Tibial artery (tissue), 4 donors: Measurements from ENCODE around the gene CAPN7.

Experiments used
- DNase-seq, 2 donors: peaks; one replicate each; pipeline ENCODE4 v3.0.0-alpha.2; 2019
- H3K27ac ChIP-seq, 2 donors: fragments of 200-600 bp; sonication (generic) in 1 of 2; 1 replicate in 1 of 2; 2 replicates in 1 of 2; pipeline ENCODE4 v1.5.1; 2018 to 2019; ENCODE audit warnings: mild to moderate bottlenecking in 1 of 2
- H3K27me3 ChIP-seq, 2 donors: fragments of 200-600 bp; sonication (generic) in 1 of 2; one replicate each; pipeline versions ENCODE4 v1.5.1 to v1.6.0; 2016 to 2019
- H3K36me3 ChIP-seq, 3 donors: fragments of 200-600 bp; sonication (generic) in 2 of 3; one replicate each; pipeline ENCODE4 v1.5.1; 2016 to 2019; ENCODE audit warnings: mild to moderate bottlenecking in 2 of 3
- H3K4me1 ChIP-seq, 4 donors: fragments of 200-600 bp; sonication (generic) in 2 of 4; 1 replicate in 3 of 4; 2 replicates in 1 of 4; pipeline ENCODE4 v1.5.1; 2016 to 2019
- H3K4me3 ChIP-seq, 2 donors: fragments of 200-600 bp; sonication (generic) in 1 of 2; 1 replicate in 1 of 2; 2 replicates in 1 of 2; pipeline ENCODE4 v1.5.1; 2018 to 2019; ENCODE audit warnings: mild to moderate bottlenecking in 2 of 2
- H3K9me3 ChIP-seq, 3 donors: fragments of 200-600 bp; sonication (generic) in 1 of 3; one replicate each; pipeline ENCODE4 v1.5.1; 2016 to 2019
- intact Hi-C: fragments of 100-400 bp; cut with DNase I; formaldehyde crosslinking; loops from one replicate; pipeline ENCODE4 v1.15.0; 2023; ENCODE audit warnings: low total_unique reads
- TF ChIP-seq, protein P1 (sequence below), 2 experiments: fragments of 200-600 bp in 1 of 2; fragments of 450-650 bp in 1 of 2; IDR thresholded peaks; one replicate each; pipeline ENCODE4 v1.5.1; 2017 to 2019; ENCODE audit warnings: antibody characterized with exemption in 2 of 2, mild to moderate bottlenecking in 1 of 2, moderate library complexity in 1 of 2

Gene CAPN7

GRCh38 chr3:15229262-15229661, 23.2 kb downstream of the CAPN7 start:
- Histone ChIP-seq H3K4me3 (no peak overlapping the region), H3K27me3 (no peaks in the 10 kb centered on the region), H3K4me1 (no peaks in the 10 kb centered on the region), H3K27ac (no peak overlapping the region), H3K9me3 (no peaks in the 10 kb centered on the region), H3K36me3 (peaks cover 67 to 81% (median 79%) of the 10 kb centered on the region in 3 donors)
- DNase-seq, result no peak
- intact Hi-C loops, result no loop called here
- TF ChIP-seq, protein P1, sequence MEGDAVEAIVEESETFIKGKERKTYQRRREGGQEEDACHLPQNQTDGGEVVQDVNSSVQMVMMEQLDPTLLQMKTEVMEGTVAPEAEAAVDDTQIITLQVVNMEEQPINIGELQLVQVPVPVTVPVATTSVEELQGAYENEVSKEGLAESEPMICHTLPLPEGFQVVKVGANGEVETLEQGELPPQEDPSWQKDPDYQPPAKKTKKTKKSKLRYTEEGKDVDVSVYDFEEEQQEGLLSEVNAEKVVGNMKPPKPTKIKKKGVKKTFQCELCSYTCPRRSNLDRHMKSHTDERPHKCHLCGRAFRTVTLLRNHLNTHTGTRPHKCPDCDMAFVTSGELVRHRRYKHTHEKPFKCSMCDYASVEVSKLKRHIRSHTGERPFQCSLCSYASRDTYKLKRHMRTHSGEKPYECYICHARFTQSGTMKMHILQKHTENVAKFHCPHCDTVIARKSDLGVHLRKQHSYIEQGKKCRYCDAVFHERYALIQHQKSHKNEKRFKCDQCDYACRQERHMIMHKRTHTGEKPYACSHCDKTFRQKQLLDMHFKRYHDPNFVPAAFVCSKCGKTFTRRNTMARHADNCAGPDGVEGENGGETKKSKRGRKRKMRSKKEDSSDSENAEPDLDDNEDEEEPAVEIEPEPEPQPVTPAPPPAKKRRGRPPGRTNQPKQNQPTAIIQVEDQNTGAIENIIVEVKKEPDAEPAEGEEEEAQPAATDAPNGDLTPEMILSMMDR (IDR thresholded peaks at IDR 0.05), result no peak

DNA sequence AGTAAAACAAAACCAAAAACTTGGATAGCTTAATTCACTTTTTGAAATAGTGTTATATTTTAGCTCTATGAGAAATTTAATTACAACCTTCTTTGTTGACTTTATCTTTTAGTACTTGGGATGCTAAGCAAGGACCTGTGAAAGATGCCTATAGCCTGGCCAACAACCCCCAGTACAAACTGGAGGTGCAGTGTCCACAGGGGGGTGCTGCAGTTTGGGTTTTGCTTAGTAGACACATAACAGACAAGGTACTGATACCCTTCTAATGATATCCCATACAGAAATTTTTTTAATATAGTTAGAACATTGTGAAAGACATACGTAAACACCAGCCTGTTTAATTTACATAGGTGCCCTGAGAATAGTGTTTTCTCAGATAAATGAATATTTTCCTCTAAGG, 35.3 kb downstream of the CAPN7 start:
- DNase-seq, result peak in 1 of 2 donors; percentile 42
- H3K4me3 ChIP-seq, result no peak overlapping the region
- TF ChIP-seq, protein P1 (IDR thresholded peaks at IDR 0.05), result no peak
- H3K27ac ChIP-seq, result no peak overlapping the region
- intact Hi-C loops, result loop anchor here (10.0 kb wide), 1 partner anchor 323 kb away; no protein-coding TSS in a partner anchor
- peaks cover 73 to 91% (median 89%) of the 10 kb centered on the region in 3 donors for H3K36me3 ChIP-seq
- H3K27me3 ChIP-seq, result no peaks in the 10 kb centered on the region
- H3K4me1 ChIP-seq, result no peaks in the 10 kb centered on the region
- H3K9me3 ChIP-seq, result no peaks in the 10 kb centered on the region

GRCh38 chr3:15243822-15244482, 37.9 kb downstream of the CAPN7 start:
- no peak for DNase-seq
- no peak overlapping the region for H3K27ac ChIP-seq
- intact Hi-C loops, result loop anchor here (10.0 kb wide), 1 partner anchor 321 kb away; no protein-coding TSS in a partner anchor
- H3K27me3 ChIP-seq, result no peaks in the 10 kb centered on the region
- no peak overlapping the region for H3K4me3 ChIP-seq
- TF ChIP-seq, protein P1 (IDR thresholded peaks at IDR 0.05), result no peak
- H3K9me3 ChIP-seq, result no peaks in the 10 kb centered on the region
- H3K4me1 ChIP-seq, result no peaks in the 10 kb centered on the region
- peaks cover 86 to 92% (median 89%) of the 10 kb centered on the region in 3 donors for H3K36me3 ChIP-seq

GRCh38 chr3:15246186-15246585, 40.1 kb downstream of the CAPN7 start:
- TF ChIP-seq, protein P1 (IDR thresholded peaks at IDR 0.05), result no peak
- no peaks in the 10 kb centered on the region for H3K27me3 ChIP-seq
- no peak overlapping the region for H3K27ac ChIP-seq
- no peak overlapping the region for H3K4me3 ChIP-seq
- no peaks in the 10 kb centered on the region for H3K4me1 ChIP-seq
- no peak for DNase-seq
- H3K9me3 ChIP-seq, result no peaks in the 10 kb centered on the region
- H3K36me3 ChIP-seq, result peaks cover 86 to 90% (median 87%) of the 10 kb centered on the region in 3 donors
- intact Hi-C loops, result loop anchor here (10.0 kb wide), 1 partner anchor 319 kb away; no protein-coding TSS in a partner anchor

DNA sequence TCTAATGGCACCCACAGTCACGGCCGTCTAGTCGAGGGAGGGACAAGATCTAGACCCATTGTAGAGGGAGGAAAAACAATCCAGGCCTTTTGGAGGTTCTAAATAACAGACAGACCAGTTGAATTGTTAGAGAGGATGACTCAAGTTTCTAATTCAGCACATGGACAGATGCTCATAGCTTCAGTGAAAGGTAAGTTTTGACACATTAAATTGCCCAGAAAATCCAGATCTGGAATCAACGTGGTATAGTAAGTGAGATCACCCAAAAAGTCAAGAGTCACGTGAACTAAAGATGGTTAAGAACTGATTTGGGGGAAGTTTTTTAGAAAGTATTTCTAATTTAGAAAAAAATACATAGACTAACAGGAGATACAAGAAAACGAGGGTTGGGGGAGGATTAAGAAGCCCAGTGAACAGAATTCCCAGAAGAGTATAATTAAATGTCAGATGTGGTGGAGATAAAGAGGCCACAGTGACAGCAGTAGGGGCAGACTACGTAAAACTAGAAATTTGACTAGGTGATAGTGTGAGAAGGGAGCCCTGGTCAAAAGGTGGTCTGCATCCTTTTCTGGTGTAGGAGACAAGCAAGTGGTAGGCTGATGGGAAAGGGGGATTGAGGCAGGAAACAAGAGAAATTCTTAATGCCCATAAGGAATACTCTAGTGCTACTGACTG, 47.1 kb downstream of the CAPN7 start:
- no peak for DNase-seq
- TF ChIP-seq, protein P1 (IDR thresholded peaks at IDR 0.05), result no peak
- peaks cover 73 to 96% (median 86%) of the 10 kb centered on the region in 3 donors for H3K36me3 ChIP-seq
- intact Hi-C loops, result no loop called here
- no peaks in the 10 kb centered on the region for H3K4me1 ChIP-seq
- no peaks in the 10 kb centered on the region for H3K27me3 ChIP-seq
- H3K4me3 ChIP-seq, result no peak overlapping the region
- no peak overlapping the region for H3K27ac ChIP-seq
- no peaks in the 10 kb centered on the region for H3K9me3 ChIP-seq
